ENCODE data around the gene RTF1.

DNA sequence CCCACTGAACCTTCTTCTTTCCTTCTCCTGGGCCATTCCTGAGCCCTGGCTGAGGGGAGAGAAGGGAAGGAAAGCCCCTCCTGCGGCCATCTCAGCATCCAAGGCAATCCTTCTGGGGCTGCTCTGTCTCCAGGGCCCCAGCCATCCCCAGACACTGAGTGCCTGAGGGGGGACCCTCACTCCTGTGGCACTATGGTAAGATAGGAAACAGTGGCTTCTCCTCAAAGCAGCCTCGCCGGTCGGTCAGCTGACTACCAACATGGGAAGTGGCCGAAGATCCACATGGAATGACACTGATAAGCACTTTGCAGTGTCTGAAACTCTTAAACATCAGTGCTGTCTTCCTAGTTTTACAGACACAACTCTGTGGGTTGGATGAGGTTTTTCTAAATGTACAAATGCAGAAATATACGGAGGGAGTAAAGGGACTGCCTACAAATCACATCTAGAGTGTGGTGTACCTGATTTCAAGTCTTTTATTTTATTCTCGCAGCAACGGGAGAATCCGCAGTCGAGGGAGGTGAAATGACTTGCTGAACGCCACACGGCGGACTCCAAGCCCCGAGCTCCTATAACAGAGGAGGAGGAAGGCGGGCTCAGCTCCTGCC is 75.8 kb downstream of the RTF1 start:
- no peak for TF ChIP-seq POLR2A (IDR thresholded peaks at IDR 0.05)
- TF ChIP-seq, protein P1, sequence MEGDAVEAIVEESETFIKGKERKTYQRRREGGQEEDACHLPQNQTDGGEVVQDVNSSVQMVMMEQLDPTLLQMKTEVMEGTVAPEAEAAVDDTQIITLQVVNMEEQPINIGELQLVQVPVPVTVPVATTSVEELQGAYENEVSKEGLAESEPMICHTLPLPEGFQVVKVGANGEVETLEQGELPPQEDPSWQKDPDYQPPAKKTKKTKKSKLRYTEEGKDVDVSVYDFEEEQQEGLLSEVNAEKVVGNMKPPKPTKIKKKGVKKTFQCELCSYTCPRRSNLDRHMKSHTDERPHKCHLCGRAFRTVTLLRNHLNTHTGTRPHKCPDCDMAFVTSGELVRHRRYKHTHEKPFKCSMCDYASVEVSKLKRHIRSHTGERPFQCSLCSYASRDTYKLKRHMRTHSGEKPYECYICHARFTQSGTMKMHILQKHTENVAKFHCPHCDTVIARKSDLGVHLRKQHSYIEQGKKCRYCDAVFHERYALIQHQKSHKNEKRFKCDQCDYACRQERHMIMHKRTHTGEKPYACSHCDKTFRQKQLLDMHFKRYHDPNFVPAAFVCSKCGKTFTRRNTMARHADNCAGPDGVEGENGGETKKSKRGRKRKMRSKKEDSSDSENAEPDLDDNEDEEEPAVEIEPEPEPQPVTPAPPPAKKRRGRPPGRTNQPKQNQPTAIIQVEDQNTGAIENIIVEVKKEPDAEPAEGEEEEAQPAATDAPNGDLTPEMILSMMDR (IDR thresholded peaks at IDR 0.05 in 4 of 5, conservative IDR thresholded peaks at IDR 0.05 in 1 of 5), result no peak
